ENCODE measurements around the gene ERICH6. TPM values are rescaled to one million over a fixed set of nuclear protein-coding genes. Genes with fewer than 3 reads are reported as not detected.

The ERICH6 gene
- total RNA-seq, 1 donor from 2014 or later = not detected

- peak; percentile 51 to 54 for ATAC-seq
- Histone ChIP-seq H3K4me1 (peaks cover 7% of the 10 kb centered on the region), H3K27me3 (ENCODE audit: low read depth) (no peaks in the 10 kb centered on the region), H3K27ac (no peak overlapping the region), H3K4me3 (no peak overlapping the region), H3K36me3 (no peaks in the 10 kb centered on the region), H3K9me3 (no peaks in the 10 kb centered on the region)
- TF ChIP-seq CTCF (IDR thresholded peaks at IDR 0.05) = no peak
- DNase-seq = no peak
- intact Hi-C loops (cut with DNase I) = loop anchor here (10.0 kb wide), 1 partner anchor 139 kb away; no protein-coding TSS in a partner anchor
Observed at GRCh38 chr3:150725548-150725947, 21.8 kb upstream of the ERICH6 start.

- Histone ChIP-seq H3K27ac (no peak overlapping the region), H3K4me3 (no peak overlapping the region), H3K36me3 (no peaks in the 10 kb centered on the region), H3K9me3 (no peaks in the 10 kb centered on the region), H3K27me3 (ENCODE audit: low read depth) (no peaks in the 10 kb centered on the region), H3K4me1 (peaks cover 7% of the 10 kb centered on the region)
- intact Hi-C loops (cut with DNase I) = loop anchor here (10.0 kb wide), 1 partner anchor 141 kb away; no protein-coding TSS in a partner anchor
- ATAC-seq = no peak
- DNase-seq = no peak
- no peak for TF ChIP-seq CTCF (IDR thresholded peaks at IDR 0.05)
Observed at GRCh38 chr3:150723946-150724345, 20.2 kb upstream of the ERICH6 start.

- no peak overlapping the region for H3K4me3 ChIP-seq
- H3K9me3 ChIP-seq = no peaks in the 10 kb centered on the region
- no peak for TF ChIP-seq CTCF (IDR thresholded peaks at IDR 0.05)
- no peak overlapping the region for H3K27ac ChIP-seq
- H3K27me3 ChIP-seq (ENCODE audit: low read depth) = no peaks in the 10 kb centered on the region
- DNase-seq (no peak), ATAC-seq (no peak)
- no peaks in the 10 kb centered on the region for H3K36me3 ChIP-seq
- H3K4me1 ChIP-seq = peaks cover 7% of the 10 kb centered on the region
- intact Hi-C loops (cut with DNase I) = loop anchor here (10.0 kb wide), 1 partner anchor 143 kb away; no protein-coding TSS in a partner anchor
Observed at GRCh38 chr3:150722267-150722666, 18.5 kb upstream of the ERICH6 start.

DNA sequence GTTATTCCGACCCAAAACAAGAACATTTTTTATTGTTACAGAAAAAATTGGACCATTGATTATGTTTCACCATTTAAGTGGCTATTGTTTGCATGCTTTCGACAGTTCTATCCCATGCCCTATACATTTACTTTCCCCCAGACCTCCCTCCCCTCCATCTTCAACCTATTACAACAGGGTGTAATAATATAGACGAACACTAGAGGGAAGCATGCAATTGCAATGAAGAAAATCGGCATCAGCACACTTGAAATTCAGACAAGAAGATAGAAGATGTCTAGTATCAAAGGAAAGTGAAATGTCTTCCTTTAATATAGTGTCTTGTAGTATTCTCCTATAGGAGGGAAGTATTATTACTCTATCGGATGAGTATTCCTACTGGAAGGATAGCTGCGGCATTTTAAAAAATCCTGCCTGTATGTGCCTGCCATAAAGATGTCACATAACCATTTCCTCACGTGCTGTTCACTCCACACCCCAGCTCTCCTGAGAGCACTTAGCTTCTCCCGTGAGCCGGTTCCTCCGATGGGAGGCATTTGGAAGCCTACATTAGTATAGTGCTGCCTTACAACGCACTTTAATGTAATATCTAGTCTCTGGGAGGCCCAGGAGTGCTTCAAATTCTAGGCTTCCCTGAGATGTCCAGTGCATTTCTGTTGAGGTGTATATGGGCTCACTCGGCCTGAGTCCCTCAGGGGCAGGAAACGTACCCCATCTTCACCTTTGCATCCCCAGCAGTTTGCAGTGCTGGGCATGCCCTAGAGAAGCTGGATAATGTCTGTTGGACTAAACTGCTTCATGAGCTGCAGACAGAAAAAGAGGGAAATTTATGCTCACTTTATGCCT is 17.8 kb upstream of the ERICH6 start:
- Histone ChIP-seq H3K9me3 (no peaks in the 10 kb centered on the region), H3K27ac (no peak overlapping the region), H3K27me3 (ENCODE audit: low read depth) (no peaks in the 10 kb centered on the region), H3K36me3 (no peaks in the 10 kb centered on the region), H3K4me3 (no peak overlapping the region), H3K4me1 (peaks cover 7% of the 10 kb centered on the region)
- DNase-seq (no peak), ATAC-seq (peak; percentile 84 to 86)
- intact Hi-C loops (cut with DNase I) = loop anchor here (10.0 kb wide), 1 partner anchor 143 kb away; no protein-coding TSS in a partner anchor
- TF ChIP-seq CTCF (IDR thresholded peaks at IDR 0.05) = peak; percentile 80

GRCh38 chr3:150720444-150720843 is 16.7 kb upstream of the ERICH6 start:
- H3K27ac ChIP-seq = no peak overlapping the region
- H3K4me1 ChIP-seq = peaks cover 7% of the 10 kb centered on the region
- no peak for TF ChIP-seq CTCF (IDR thresholded peaks at IDR 0.05)
- ATAC-seq (no peak), DNase-seq (no peak)
- no peaks in the 10 kb centered on the region for H3K27me3 ChIP-seq (ENCODE audit: low read depth)
- H3K9me3 ChIP-seq = no peaks in the 10 kb centered on the region
- intact Hi-C loops (cut with DNase I) = loop anchor here (10.0 kb wide), 1 partner anchor 144 kb away; no protein-coding TSS in a partner anchor
- H3K4me3 ChIP-seq = no peak overlapping the region
- no peaks in the 10 kb centered on the region for H3K36me3 ChIP-seq

All from lower lobe of right lung (tissue), 2 donors.